Measurements from ENCODE around the gene PRUNE2.

PRUNE2 gene

DNA sequence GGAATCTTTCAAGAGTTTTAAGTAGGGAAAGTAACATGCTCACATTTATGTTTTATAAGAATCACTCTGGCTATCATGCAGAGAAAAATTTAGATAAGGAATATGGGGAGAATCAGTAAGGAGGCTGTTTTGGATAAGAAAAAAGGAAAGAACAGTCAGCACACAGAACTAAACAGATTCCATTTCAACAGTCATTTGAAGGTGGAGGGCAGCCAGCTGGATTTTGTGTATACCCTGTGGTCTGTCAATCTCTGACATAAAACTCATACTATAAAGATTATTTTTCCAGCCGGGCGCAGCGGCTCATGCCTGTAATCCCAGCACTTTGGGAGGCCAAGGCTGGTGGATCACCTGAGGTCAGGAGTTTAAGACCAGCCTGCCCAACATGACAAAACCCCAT lies 77.5 kb downstream of the PRUNE2 start:
- TF ChIP-seq, protein P1, sequence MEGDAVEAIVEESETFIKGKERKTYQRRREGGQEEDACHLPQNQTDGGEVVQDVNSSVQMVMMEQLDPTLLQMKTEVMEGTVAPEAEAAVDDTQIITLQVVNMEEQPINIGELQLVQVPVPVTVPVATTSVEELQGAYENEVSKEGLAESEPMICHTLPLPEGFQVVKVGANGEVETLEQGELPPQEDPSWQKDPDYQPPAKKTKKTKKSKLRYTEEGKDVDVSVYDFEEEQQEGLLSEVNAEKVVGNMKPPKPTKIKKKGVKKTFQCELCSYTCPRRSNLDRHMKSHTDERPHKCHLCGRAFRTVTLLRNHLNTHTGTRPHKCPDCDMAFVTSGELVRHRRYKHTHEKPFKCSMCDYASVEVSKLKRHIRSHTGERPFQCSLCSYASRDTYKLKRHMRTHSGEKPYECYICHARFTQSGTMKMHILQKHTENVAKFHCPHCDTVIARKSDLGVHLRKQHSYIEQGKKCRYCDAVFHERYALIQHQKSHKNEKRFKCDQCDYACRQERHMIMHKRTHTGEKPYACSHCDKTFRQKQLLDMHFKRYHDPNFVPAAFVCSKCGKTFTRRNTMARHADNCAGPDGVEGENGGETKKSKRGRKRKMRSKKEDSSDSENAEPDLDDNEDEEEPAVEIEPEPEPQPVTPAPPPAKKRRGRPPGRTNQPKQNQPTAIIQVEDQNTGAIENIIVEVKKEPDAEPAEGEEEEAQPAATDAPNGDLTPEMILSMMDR (IDR thresholded peaks at IDR 0.05; ENCODE audit: low read depth, low read length) = no peak
- H3K4me1 ChIP-seq = peaks cover 6% of the 10 kb centered on the region
- H3K27me3 ChIP-seq = no peaks in the 10 kb centered on the region
- no peaks in the 10 kb centered on the region for H3K9me3 ChIP-seq
- H3K36me3 ChIP-seq = peaks cover 20% of the 10 kb centered on the region
- no peak overlapping the region for H3K4me3 ChIP-seq (ENCODE audit: low read depth, low read length)
- no peak for DNase-seq

DNA sequence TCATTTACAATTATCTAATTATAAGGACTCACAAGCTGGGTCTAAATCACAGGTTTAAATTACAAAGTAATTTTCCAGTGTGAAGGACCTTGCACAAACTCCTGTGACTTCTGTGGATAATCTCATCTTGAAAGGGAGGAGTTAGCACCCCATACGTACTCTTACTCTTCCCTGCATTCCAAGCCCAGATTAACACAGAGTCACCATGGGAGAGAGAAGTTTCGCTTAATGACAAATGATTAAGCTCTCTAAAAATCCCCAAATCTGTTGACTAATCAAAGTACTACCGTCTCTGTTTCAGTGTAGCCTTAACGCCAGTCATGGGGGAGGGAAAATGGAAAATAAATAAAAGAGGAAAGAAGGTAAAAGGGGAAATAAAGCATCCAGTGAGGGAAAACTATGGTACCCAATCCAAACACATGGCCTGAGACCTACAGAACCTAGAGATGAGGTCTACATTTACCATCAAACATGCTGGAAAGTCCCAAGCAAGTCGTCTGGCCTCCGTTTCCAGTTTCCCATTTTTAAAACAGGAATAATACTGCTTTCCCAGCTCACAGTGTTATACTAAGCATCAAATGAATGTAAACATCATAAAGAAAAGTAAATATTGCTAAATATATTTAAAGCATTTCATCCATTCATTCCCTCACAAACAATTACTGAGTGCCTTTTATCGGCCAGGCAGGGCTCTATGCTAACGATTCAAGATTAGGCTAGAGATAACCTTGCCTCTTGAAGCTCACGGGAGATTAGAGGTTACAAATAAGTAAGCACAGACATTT lies 78.4 kb downstream of the PRUNE2 start:
- H3K36me3 ChIP-seq = peaks cover 23% of the 10 kb centered on the region
- peaks cover 6% of the 10 kb centered on the region for H3K4me1 ChIP-seq
- DNase-seq = no peak
- no peaks in the 10 kb centered on the region for H3K27me3 ChIP-seq
- no peaks in the 10 kb centered on the region for H3K9me3 ChIP-seq
- TF ChIP-seq, protein P1 (IDR thresholded peaks at IDR 0.05; ENCODE audit: low read depth, low read length) = no peak
- H3K4me3 ChIP-seq (ENCODE audit: low read depth, low read length) = no peak overlapping the region

DNA sequence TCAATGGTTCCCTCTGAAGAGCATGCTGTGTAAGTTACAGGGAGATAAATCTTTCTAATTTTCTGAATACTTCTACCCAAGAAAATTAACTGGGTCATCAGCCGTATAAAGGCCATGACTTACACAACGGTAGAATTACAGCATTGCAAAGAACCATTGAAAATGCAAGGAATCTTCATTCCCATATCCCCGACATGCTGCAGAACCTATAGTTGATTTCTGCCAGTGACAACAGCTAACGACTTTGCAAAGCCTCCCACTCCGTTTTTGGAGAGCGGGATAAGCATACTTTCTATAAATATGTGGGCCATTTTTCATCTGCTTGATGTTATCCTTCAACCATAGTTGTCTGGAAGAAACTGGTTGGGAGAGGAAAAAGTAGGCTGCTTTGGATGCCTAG lies 85.5 kb downstream of the PRUNE2 start:
- no peak for DNase-seq
- Histone ChIP-seq H3K4me3 (ENCODE audit: low read depth, low read length) (no peak overlapping the region), H3K9me3 (no peaks in the 10 kb centered on the region), H3K4me1 (peaks cover 25% of the 10 kb centered on the region), H3K27me3 (no peaks in the 10 kb centered on the region), H3K36me3 (peaks cover 28% of the 10 kb centered on the region)
- TF ChIP-seq, protein P1 (IDR thresholded peaks at IDR 0.05; ENCODE audit: low read depth, low read length) = no peak

DNA sequence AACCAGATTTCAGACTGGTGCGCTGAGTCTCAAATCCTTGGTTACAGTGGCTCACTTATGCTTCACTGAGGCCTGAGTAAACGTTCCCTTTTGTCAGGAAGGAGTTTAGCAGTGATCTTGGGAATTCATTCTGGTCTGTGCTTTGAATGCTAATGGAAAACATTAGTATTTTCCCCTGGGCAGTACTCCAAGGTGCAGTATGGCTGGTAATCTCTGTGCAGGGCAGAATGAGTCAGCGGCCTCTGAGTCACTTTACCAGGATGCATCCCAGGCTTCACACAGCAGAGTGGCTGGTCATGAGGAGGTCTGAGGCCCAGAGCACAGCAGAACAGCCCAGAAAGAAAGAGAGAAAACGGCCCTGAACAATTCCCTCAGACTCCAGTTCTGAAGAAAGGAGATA lies 87.6 kb downstream of the PRUNE2 start:
- DNase-seq = peak; percentile 86
- Histone ChIP-seq H3K27me3 (no peaks in the 10 kb centered on the region), H3K4me1 (peaks cover 25% of the 10 kb centered on the region), H3K4me3 (ENCODE audit: low read depth, low read length) (no peak overlapping the region), H3K9me3 (no peaks in the 10 kb centered on the region), H3K36me3 (peaks cover 15% of the 10 kb centered on the region)
- TF ChIP-seq, protein P1 (IDR thresholded peaks at IDR 0.05; ENCODE audit: low read depth, low read length) = no peak

DNA sequence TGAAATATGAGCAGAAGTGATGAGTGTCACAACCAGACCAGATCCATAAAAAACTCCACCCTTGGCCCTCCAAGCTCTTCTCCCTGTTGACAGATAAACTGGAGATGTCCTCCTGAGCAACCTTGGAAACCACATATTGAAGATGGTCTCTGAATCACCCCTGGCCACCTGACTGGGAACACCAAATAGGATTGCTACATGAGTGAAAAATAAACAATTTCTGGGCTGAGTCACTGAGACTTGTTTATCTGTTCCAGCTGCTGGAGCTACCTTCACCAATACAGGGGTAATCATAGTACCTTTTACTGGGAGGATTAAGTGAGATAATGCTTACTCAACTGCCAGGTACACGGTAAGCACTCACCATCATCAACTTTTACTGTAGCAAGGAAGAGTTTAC lies 88.4 kb downstream of the PRUNE2 start:
- no peak overlapping the region for H3K4me3 ChIP-seq (ENCODE audit: low read depth, low read length)
- no peaks in the 10 kb centered on the region for H3K27me3 ChIP-seq
- H3K9me3 ChIP-seq = no peaks in the 10 kb centered on the region
- TF ChIP-seq, protein P1 (IDR thresholded peaks at IDR 0.05; ENCODE audit: low read depth, low read length) = no peak
- H3K4me1 ChIP-seq = peaks cover 25% of the 10 kb centered on the region
- no peak for DNase-seq
- peaks cover 14% of the 10 kb centered on the region for H3K36me3 ChIP-seq

DNA sequence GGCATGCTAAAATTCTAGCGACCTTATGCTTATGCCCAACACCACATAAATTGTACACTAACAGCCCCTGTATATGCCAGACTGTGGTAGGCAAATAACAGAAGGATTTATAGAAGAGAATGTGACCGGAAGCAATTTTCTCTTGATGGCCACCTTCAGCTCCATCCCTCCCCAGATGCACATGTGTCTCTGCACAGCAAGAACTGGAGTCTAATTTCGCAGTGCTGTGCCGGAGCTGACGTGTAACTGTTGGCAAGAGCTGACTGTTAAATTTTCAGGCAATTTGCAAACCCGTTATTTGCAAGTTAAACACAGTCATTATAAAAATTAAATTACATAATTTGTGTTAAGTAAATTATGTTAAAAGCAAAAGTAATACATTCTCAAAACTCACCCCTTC lies 93.3 kb downstream of the PRUNE2 start:
- TF ChIP-seq, protein P1 (IDR thresholded peaks at IDR 0.05; ENCODE audit: low read depth, low read length) = no peak
- 0 out of 2 replicates have a peak, but pooled peaks cover 3% of the 10 kb centered on the region for H3K36me3 ChIP-seq
- peaks cover 15% of the 10 kb centered on the region for H3K4me1 ChIP-seq
- no peaks in the 10 kb centered on the region for H3K27me3 ChIP-seq
- DNase-seq = no peak
- H3K4me3 ChIP-seq (ENCODE audit: low read depth, low read length) = no peak overlapping the region
- no peaks in the 10 kb centered on the region for H3K9me3 ChIP-seq

All from BE2C (cell line).